BLaER1 treated with 17β-estradiol and CSF1 and Interleukin-3, amounts not matched to agents 10 nM and 100 nM (cell line): Measurements from ENCODE around the gene FOXL2NB.
A peak's percentile ranks its signal among the peaks of the same experiment; 100 is the strongest.
"Not testable (repeated sequence)": the region's sequence is repeated elsewhere in the genome, so short reads cannot be mapped to it uniquely, and the experiment has no call there.

Experiments
- H3K27ac ChIP-seq, 11 experiments: shearing (Covaris generic); formaldehyde crosslinking; 2 replicates each; pipeline ENCODE4 v1.8.1; 2022
- H3K27me3 ChIP-seq, 11 experiments: shearing (Covaris generic); formaldehyde crosslinking; 2 replicates each; pipeline ENCODE4 v1.8.1; 2022
- H3K36me3 ChIP-seq, 11 experiments: shearing (Covaris generic); formaldehyde crosslinking; 2 replicates each; pipeline ENCODE4 v1.8.1; 2022
- H3K4me1 ChIP-seq, 10 experiments: shearing (Covaris generic); formaldehyde crosslinking; 2 replicates each; pipeline ENCODE4 v1.8.1; 2022
- H3K4me2 ChIP-seq, 11 experiments: shearing (Covaris generic); formaldehyde crosslinking; 2 replicates each; pipeline ENCODE4 v1.8.1; 2022
- H3K4me3 ChIP-seq, 10 experiments: shearing (Covaris generic); formaldehyde crosslinking; 2 replicates each; pipeline ENCODE4 v1.8.1; 2022
- H3K9ac ChIP-seq, 11 experiments: shearing (Covaris generic); formaldehyde crosslinking; 2 replicates each; pipeline ENCODE4 v1.8.1; 2022
- H3K9me3 ChIP-seq, 11 experiments: shearing (Covaris generic); formaldehyde crosslinking; replicated peaks in 1 of 11; 2 replicates each; pipeline ENCODE4 v1.8.1; 2022
- H4K20me1 ChIP-seq, 11 experiments: shearing (Covaris generic); formaldehyde crosslinking; 2 replicates each; pipeline ENCODE4 v1.8.1; 2022
- Cebpa-rat ChIP-seq, 11 experiments: shearing (Covaris generic); IDR thresholded peaks; 2 replicates each; pipeline ENCODE4 v1.8.1; 2022

FOXL2NB gene

DNA sequence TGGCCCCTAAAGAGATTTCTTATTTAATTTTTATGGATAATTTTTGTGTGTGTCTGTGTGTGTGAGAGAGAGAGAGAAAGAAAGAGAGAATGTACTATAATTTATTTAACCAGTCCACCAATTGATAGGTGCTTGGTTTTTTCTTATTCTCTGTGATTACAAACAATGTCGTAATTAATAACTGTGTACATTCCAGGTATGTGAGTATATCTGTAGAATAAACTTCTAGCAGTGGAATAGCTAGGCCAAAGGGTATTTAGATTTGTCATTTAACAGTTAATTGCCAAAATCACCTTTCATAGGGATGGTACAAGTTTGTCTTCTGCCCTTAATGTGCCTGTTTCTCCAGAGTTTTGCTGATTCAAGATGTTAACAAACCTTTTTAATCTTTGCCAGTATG, 35.4 kb upstream of the FOXL2NB start:
- H3K4me2 ChIP-seq, result no peak overlapping the region
- TF ChIP-seq Cebpa-rat (IDR thresholded peaks at IDR 0.05), result no peak
- no peaks in the 10 kb centered on the region for H3K9me3 ChIP-seq
- H3K27me3 ChIP-seq, result no peaks in the 10 kb centered on the region
- no peak overlapping the region for H3K4me3 ChIP-seq
- no peak overlapping the region for H3K27ac ChIP-seq
- H4K20me1 ChIP-seq, result no peaks in the 10 kb centered on the region
- no peaks in the 10 kb centered on the region for H3K36me3 ChIP-seq
- no peak overlapping the region for H3K9ac ChIP-seq
- peaks cover 5 to 15% (median 13%) of the 10 kb centered on the region in 10 experiments; a peak in 19 of 20 replicates for H3K4me1 ChIP-seq

DNA sequence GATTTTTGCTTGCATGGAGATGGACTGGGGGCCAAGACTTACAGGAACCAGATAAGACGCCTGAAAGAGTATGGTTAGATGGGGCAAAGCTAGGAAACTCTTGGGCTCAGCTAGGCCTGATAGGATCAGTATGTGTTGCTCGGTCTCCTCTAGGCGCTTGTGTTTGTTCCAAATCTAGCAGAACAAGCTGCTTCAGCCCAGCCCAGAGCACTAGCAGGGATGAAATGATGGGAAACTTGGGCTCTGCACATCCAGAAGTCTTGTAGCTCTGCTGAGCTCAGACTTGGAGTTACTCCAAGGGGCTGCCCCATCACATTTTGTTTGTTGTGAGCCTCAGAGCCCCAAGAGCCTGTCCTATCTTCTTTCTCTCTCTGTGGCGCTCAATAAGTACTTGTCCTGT, 34.8 kb upstream of the FOXL2NB start:
- TF ChIP-seq Cebpa-rat (IDR thresholded peaks at IDR 0.05), result no peak
- no peak overlapping the region for H3K4me3 ChIP-seq
- H3K27ac ChIP-seq, result no peak overlapping the region
- no peaks in the 10 kb centered on the region for H3K36me3 ChIP-seq
- no peaks in the 10 kb centered on the region for H3K27me3 ChIP-seq
- H3K4me2 ChIP-seq, result no peak overlapping the region
- no peak overlapping the region for H3K9ac ChIP-seq
- H3K4me1 ChIP-seq, result peaks cover 5 to 17% (median 13%) of the 10 kb centered on the region in 10 experiments; a peak in 19 of 20 replicates
- H4K20me1 ChIP-seq, result no peaks in the 10 kb centered on the region
- H3K9me3 ChIP-seq, result no peaks in the 10 kb centered on the region

DNA sequence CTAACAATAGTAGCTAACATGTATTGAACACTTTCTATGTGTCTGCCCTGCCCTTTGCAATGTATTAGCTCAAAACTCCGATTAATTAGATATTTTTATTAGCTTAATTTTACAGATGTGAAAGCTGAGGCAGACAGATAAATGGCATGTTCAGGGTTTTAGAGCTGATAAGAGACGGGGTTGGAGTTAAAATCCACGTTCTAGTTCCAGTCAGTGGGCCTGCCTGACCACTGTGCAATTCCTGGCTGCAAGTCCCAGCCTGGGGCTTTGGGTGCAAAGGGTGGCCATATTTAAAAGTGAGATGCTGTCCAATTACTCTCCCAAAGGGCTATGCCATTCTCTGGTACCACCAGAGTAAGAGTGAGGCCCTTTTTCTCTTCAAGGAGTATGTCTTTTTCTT, 33.3 kb upstream of the FOXL2NB start:
- Histone ChIP-seq H3K4me3 (no peak overlapping the region), H3K36me3 (no peaks in the 10 kb centered on the region), H4K20me1 (no peaks in the 10 kb centered on the region), H3K4me1 (peaks cover 5 to 17% (median 13%) of the 10 kb centered on the region in 10 experiments; a peak in 19 of 20 replicates), H3K9me3 (no peaks in the 10 kb centered on the region), H3K27me3 (no peaks in the 10 kb centered on the region), H3K4me2 (no peak overlapping the region), H3K9ac (no peak overlapping the region), H3K27ac (no peak overlapping the region)
- no peak for TF ChIP-seq Cebpa-rat (IDR thresholded peaks at IDR 0.05)

DNA sequence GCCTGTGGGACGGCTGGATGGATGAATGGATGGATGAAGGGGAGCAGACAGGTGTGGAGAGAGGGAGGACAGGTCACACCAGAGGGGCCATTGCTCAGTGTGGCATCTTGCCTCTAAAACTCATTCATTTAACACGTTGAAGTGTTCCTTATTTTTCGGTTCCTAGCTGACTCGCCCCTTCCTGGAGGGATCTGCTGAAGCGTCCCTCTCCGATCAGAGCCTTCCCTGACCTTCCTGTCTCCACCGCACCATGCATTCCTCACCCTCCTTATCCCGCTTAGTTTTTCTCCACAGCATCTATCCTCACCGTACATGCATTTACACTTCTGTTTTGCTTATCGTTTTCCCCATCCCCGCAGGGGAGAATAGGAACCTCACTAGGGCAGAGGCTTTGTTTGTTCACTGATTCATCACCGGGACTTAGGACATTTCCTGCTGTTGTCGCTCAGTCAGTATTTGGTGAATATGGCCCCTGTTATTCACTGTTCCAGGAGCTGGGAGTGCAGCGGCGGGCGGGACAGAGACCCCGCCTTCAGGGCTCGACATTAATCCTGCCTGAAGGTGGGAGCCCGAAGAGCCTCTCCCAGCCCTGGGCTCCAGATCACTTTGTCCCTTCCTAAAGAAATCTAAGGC, 32.0 kb upstream of the FOXL2NB start:
- H3K9ac ChIP-seq, result peak overlapping the region; percentile 71 to 92 (median 85)
- H3K4me2 ChIP-seq, result peak overlapping the region; percentile 62 to 86 (median 78)
- TF ChIP-seq Cebpa-rat (IDR thresholded peaks at IDR 0.05), result no peak
- H3K4me1 ChIP-seq, result peaks cover 5 to 17% (median 13%) of the 10 kb centered on the region in 10 experiments; a peak in 19 of 20 replicates
- peak overlapping the region in 10 of 11 experiments; percentile 43 to 94 (median 83); a peak in 16 of 22 replicates for H3K27ac ChIP-seq
- H4K20me1 ChIP-seq, result no peaks in the 10 kb centered on the region
- H3K9me3 ChIP-seq, result no peaks in the 10 kb centered on the region
- no peaks in the 10 kb centered on the region for H3K27me3 ChIP-seq
- peak overlapping the region; percentile 66 to 83 (median 74) for H3K4me3 ChIP-seq
- H3K36me3 ChIP-seq, result no peaks in the 10 kb centered on the region

DNA sequence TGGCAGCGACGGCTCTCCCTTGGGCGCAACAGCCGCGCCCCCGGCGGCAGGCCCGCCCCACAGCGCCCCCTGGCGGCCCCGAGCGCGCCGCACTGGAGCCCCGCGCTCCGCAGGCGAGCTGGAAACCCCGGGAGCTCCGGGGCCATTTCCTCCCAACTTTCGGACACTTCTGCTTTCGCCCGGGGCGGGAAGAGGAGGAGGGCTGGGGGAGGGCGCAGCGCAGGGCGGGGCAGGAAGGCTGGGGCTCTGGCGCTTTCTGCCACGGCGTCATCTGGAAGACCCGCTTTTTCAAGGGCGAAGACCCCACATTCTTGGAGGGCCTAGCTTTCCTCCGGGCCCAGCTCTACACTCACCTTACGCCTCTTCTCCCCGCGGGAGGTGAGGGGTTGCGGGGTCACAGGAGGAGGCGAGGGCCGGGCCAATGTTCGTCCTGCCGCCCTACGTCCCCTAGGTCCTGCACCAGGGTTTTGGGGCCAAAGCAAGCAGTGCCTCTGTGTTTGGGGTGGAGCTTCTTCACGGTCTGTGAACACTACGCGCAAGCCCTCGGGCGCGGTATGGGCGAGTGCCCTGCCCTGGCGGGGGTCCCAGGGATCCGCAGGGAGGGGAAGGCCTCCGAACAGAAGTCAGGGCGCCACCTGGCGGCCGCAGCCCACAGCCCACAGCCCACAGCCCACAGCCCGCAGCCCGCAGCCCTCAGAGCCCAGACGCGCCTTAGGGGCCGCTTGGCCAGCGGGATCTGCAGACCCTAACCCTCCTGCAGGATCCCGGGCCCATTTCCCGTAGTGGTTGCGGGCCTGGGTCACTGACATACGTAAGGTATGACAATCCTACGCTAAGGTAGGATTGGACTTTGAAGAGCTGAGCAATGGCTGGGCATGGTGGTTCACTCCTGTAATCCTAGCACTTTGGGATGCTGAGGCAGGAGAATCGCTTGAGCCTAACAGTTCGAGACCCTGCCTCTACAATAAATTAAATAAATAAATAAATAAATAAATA, 31.2 kb upstream of the FOXL2NB start:
- H3K4me2 ChIP-seq, result peak overlapping the region; percentile 65 to 94 (median 82)
- H3K4me1 ChIP-seq, result peaks cover 5 to 17% (median 13%) of the 10 kb centered on the region in 10 experiments; a peak in 19 of 20 replicates
- H3K36me3 ChIP-seq, result no peaks in the 10 kb centered on the region
- no peaks in the 10 kb centered on the region for H4K20me1 ChIP-seq
- TF ChIP-seq Cebpa-rat (IDR thresholded peaks at IDR 0.05), result no peak
- H3K27me3 ChIP-seq, result no peaks in the 10 kb centered on the region
- H3K9me3 ChIP-seq, result no peaks in the 10 kb centered on the region
- peak overlapping the region; percentile 81 to 92 (median 87) for H3K9ac ChIP-seq
- H3K27ac ChIP-seq, result peak overlapping the region; percentile 64 to 94 (median 84); a peak in 21 of 22 replicates
- peak overlapping the region; percentile 66 to 83 (median 74) for H3K4me3 ChIP-seq

- Histone ChIP-seq H3K4me2 (peak overlapping the region in 5 of 11 experiments; percentile 73 to 94 (median 86); a peak in 7 of 22 replicates), H3K9me3 (no peaks in the 10 kb centered on the region), H3K4me3 (no peak overlapping the region), H3K4me1 (peaks cover 6 to 19% (median 15%) of the 10 kb centered on the region in 10 experiments; a peak in 19 of 20 replicates), H3K27me3 (no peaks in the 10 kb centered on the region), H3K9ac (no peak overlapping the region; a peak in 1 of 22 replicates), H4K20me1 (no peaks in the 10 kb centered on the region), H3K36me3 (no peaks in the 10 kb centered on the region), H3K27ac (no peak overlapping the region)
- no peak for TF ChIP-seq Cebpa-rat (IDR thresholded peaks at IDR 0.05)
These were observed 30.2 kb upstream of the FOXL2NB start for GRCh38 chr3:138916824-138917223.

DNA sequence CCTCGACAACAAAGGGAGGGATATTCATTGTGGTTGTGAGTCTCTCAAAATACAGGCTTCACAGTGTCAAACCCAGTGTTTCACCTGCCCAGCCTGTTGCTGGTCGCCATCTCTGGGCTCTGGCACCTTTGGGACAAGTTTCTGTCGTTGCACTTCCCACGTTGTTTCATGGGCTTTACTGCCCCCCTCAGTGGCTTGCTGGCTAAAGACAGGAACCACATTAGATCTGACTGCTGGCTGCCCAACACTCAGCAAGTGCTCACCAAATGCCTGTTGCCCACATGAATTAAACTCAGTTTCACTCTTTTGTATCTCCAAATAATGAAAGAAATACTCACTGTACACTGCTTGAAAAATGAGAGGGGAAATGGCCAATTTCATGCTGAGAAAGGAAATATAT, 27.7 kb upstream of the FOXL2NB start:
- H3K4me3 ChIP-seq, result no peak overlapping the region
- H3K9me3 ChIP-seq, result no peaks in the 10 kb centered on the region
- peaks cover 11 to 23% (median 17%) of the 10 kb centered on the region in 10 experiments; a peak in 19 of 20 replicates for H3K4me1 ChIP-seq
- no peaks in the 10 kb centered on the region for H3K27me3 ChIP-seq
- H3K9ac ChIP-seq, result no peak overlapping the region
- H3K4me2 ChIP-seq, result no peak overlapping the region
- H4K20me1 ChIP-seq, result no peaks in the 10 kb centered on the region
- no peak for TF ChIP-seq Cebpa-rat (IDR thresholded peaks at IDR 0.05)
- H3K36me3 ChIP-seq, result no peaks in the 10 kb centered on the region
- H3K27ac ChIP-seq, result no peak overlapping the region

DNA sequence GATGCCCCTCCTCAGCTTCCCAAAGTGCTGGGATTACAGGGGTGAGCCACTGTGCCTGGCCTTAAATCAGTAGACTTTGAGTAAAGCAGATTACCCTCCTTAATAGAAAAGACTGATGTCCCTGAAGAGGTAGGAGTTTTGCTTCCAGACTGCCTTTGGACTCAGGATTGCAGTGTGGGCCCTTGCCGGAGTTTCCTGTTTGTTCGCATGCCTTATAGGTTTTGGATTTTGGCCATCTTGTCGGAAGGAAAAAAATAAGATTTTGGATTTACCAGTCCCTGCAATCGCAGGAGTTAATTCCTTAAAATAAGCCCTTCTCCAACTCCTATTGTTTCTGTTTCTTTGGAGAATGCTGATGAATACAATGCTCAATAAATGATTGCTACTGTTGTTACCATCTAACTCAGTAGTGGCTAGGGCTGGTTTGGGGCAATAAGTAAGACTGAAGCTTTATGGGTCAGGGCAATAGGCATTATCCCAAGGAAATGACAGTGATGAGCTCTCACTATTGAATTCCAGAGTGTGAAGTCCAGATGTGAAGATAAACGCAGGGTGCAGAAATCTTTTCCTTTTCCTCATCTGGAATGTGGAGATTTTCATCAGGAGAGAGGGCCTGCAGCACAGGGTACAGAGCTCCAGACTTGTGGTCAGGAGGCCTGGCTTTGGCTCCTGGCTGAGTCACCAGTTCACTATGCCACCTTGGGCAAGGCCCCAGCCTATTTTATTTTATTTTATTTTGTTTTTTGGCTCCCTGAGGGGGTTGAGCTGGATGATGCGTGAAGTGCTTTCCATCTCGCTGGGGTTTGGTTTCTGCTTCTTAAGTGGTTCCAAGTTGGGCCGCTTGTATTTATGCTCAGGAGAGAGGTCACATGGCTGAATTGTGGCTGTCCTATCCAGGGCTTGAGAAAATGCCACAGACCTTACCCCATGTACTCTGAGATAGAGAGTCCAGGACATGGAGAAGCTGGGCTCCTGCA, 25.4 kb upstream of the FOXL2NB start:
- H3K9ac ChIP-seq, result peak overlapping the region in 1 of 11 experiments; percentile 34; a peak in 2 of 22 replicates
- H3K27ac ChIP-seq, result no peak overlapping the region
- H3K4me3 ChIP-seq, result no peak overlapping the region
- peaks cover 0 to 10% (median 6%) of the 10 kb centered on the region in 10 experiments; a peak in 14 of 20 replicates for H3K4me1 ChIP-seq
- H3K36me3 ChIP-seq, result no peaks in the 10 kb centered on the region
- H3K4me2 ChIP-seq, result peak overlapping the region in 4 of 11 experiments; percentile 18 to 33 (median 24); a peak in 4 of 22 replicates
- H3K9me3 ChIP-seq, result no peaks in the 10 kb centered on the region
- no peak for TF ChIP-seq Cebpa-rat (IDR thresholded peaks at IDR 0.05)
- no peaks in the 10 kb centered on the region for H4K20me1 ChIP-seq
- H3K27me3 ChIP-seq, result no peaks in the 10 kb centered on the region

DNA sequence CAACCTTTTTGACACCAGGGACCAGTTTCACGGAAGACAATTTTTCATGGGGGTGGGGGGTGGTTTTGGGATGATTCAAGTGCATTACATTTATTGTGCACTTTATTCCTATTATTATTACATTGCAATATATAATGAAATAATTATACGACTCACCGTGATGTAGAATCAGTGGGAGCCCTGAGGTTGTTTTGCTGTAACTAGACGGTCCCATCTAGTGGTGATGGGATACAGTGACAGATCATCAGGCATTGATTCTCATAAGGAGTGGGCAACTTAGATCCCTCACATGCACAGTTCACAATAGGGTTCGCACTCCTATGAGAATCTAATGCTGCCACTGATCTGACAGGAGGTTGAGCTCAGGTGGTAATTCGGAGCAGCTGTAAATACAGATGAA, 24.6 kb upstream of the FOXL2NB start:
- H3K4me3 ChIP-seq, H3K27me3 ChIP-seq, H3K9ac ChIP-seq, H4K20me1 ChIP-seq, H3K4me1 ChIP-seq, H3K9me3 ChIP-seq, H3K36me3 ChIP-seq, H3K27ac ChIP-seq: not testable (repeated sequence)
- peak overlapping the region in 4 of 11 experiments; percentile 18 to 33 (median 24); a peak in 4 of 22 replicates for H3K4me2 ChIP-seq
